HUES48 (cell line): ENCODE results near the gene OR3A3.
"Not testable (repeated sequence)": the region's sequence is repeated elsewhere in the genome, so short reads cannot be mapped to it uniquely, and the experiment has no call there.

ENCODE experiments used
- H3K27ac ChIP-seq: one replicate; pipeline ENCODE4 v1.7.0; 2013; ENCODE audit warnings: low read depth, low read length, inconsistent platforms
- H3K27me3 ChIP-seq: 2 replicates; pipeline ENCODE4 v1.6.1; 2013; ENCODE audit warnings: mild to moderate bottlenecking, low read length; ENCODE audit not compliant: control insufficient read depth, insufficient read depth
- H3K36me3 ChIP-seq: 2 replicates; pipeline ENCODE4 v1.6.1; 2013; ENCODE audit warnings: low read length; ENCODE audit not compliant: control insufficient read depth, insufficient read depth
- H3K4me1 ChIP-seq: 2 replicates; pipeline ENCODE4 v1.6.1; 2013; ENCODE audit warnings: mild to moderate bottlenecking, low read length; ENCODE audit not compliant: control insufficient read depth, insufficient read depth
- H3K4me3 ChIP-seq: 2 replicates; pipeline ENCODE4 v1.5.1; 2013; ENCODE audit warnings: mild to moderate bottlenecking, low read depth, low read length
- H3K9ac ChIP-seq: 2 replicates; pipeline ENCODE4 v1.6.1; 2013; ENCODE audit warnings: mild to moderate bottlenecking, low read depth, low read length, moderate library complexity
- H3K9me3 ChIP-seq: 2 replicates; pipeline ENCODE4 v1.6.1; 2013; ENCODE audit warnings: low read length; ENCODE audit not compliant: control insufficient read depth, insufficient read depth

The OR3A3 gene

DNA sequence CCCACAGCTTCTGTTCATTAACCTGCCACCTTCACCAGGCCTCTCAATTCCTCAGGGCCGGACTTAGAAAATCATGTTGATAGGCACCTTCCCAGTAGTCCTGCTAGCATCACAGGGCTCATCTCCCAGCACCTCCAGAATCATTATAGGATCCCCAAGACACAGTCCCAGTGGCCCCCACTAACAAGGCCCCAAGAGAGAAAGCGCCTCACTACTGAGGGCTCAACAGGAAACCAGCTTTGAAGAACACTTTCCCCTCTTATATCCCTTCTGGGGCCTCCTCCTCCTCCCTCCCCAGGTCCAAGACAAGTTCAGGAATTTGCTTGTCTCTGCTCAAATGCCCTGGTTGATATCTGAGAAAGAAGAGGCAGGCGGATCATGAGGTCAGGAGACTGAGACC lies at the start of gene OR3A3:
Gene OR3A3, plus strand, starts transcription at position 301 of the 400 bp plus-strand sequence.
- Histone ChIP-seq H3K4me3 (no peak within 1 kb of the TSS), H3K4me1 (no peaks in the 10 kb centered on the region), H3K9me3 (peaks cover 27% of the 10 kb centered on the region), H3K9ac (no peak within 1 kb of the TSS), H3K27ac (no peak within 1 kb of the TSS), H3K27me3 (no peaks in the 10 kb centered on the region), H3K36me3 (no peaks in the 10 kb centered on the region)

DNA sequence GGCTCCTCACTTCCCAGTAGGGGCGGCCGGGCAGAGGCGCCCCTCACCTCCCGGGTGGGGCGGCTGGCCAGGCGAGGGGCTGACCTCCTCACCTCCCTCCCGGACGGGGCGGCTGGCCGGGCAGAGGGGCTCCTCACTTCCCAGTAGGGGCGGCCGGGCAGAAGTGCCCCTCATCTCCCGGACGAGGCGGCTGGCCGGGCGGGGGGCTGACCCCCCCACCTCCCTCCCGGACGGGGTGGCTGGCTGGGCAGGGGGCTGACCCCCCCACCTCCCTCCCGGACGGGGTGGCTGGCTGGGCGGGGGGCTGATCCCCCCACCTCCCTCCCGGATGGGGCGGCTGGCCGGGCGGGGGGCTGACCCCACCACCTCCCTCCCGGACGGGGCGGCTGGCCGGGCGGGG lies 40.0 kb upstream of the OR3A3 start:
- H3K9me3 ChIP-seq: peaks cover 44% of the 10 kb centered on the region
- not testable (repeated sequence) for H3K4me3 ChIP-seq, H3K9ac ChIP-seq, H3K27ac ChIP-seq, H3K4me1 ChIP-seq, H3K27me3 ChIP-seq, H3K36me3 ChIP-seq

DNA sequence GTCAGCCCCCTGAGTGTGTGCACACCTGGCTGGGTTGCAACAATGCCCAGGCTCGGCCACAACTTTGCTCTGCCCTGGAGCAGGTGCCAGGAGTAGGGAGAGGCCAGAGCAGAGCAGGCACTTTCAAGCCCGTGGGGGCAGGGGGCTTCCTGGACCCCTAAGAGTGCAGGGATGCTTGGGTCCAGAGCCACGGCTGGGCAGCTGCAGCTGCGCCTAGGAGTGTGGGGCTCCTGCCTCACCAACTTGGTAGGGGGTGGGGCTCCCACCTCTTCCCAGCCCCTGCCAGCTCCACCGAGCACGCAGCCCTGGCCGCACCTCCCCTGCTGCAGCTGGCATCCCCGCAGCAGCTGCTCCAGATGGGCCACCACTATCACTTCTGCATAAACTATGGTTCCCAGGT lies 32.8 kb upstream of the OR3A3 start:
- Histone ChIP-seq H3K36me3 (no peaks in the 10 kb centered on the region), H3K4me3 (no peak overlapping the region), H3K9me3 (peaks cover 72% of the 10 kb centered on the region)

DNA sequence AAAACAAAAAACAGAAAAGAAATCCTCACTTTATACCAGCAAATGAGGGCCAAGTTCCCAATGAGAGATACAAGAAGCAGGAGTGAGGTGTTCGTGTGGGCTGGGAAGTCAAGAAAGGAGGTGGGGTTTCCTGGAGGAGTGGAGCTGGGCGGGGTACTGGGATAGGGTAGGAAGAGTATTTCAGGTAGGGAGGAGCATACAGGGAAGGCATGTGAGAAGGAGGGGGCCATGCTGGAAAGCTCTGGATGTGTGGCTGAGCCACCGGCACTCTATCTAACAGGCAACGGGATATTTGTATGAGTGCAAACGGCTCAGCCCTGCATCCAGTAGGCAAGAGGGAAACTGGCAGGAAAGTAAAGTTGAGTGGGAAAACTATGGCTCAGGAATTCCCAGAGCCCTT lies 29.2 kb upstream of the OR3A3 start:
- H3K9me3 ChIP-seq: peaks cover 59% of the 10 kb centered on the region
- no peak overlapping the region for H3K4me3 ChIP-seq
- no peak overlapping the region for H3K27ac ChIP-seq
- no peaks in the 10 kb centered on the region for H3K36me3 ChIP-seq
- no peaks in the 10 kb centered on the region for H3K4me1 ChIP-seq
- no peaks in the 10 kb centered on the region for H3K27me3 ChIP-seq
- no peak overlapping the region for H3K9ac ChIP-seq

More for the DNA sequence above, 32.8 kb upstream of the OR3A3 start:
- Histone ChIP-seq H3K27ac (no peak overlapping the region), H3K4me1 (no peaks in the 10 kb centered on the region), H3K27me3 (no peaks in the 10 kb centered on the region), H3K9ac (no peak overlapping the region)

DNA sequence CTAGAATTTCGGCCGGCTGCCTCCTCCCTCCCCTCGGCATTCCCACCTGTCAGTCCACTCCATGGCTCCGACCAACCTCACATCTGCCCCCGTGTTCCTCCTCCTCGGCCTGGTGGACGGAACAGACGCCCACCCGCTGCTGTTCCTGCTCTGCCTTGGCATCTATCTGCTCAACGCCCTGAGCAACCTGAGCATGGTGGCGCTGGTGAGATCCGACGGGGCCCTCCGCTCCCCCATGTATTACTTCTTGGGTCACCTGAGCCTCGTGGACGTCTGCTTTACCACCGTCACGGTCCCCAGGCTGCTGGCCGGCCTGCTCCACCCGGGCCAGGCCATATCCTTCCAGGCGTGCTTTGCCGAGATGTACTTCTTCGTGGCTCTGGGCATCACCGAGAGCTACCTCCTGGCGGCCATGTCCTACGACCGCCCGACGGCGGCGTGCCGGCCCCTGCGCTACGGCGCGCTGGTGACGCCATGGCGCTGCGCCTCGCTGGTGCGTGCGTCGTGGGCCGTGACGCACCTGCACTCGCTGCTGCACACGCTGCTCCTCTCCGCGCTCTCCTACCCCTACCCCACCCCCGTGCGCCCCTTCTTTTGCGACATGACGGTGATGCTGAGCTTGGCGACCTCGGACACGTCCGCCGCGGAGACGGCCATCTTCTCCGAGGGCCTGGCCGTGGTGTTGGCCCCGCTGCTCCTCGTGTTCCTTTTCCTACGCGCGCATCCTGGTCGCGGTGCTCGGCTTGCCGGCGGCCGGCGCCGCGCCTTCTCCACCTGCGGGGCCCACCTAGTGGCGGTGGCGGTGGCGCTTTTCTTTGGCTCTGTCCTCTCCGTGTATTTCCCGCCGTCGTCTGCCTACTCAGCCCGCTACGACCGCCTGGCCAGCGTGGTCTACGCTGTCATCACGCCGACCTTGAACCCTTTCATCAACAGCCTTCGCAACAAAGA lies 25.0 kb upstream of the OR3A3 start, which contains the start of gene OR3A2:
Gene OR3A2, minus strand, starts transcription at position 440 of the 948 bp plus-strand sequence.
- Histone ChIP-seq H3K4me1 (no peaks in the 10 kb centered on the region), H3K4me3 (no peak within 1 kb of the TSS), H3K36me3 (no peaks in the 10 kb centered on the region), H3K9me3 (peaks cover 44% of the 10 kb centered on the region), H3K27me3 (no peaks in the 10 kb centered on the region), H3K9ac (no peak within 1 kb of the TSS), H3K27ac (no peak within 1 kb of the TSS)

DNA sequence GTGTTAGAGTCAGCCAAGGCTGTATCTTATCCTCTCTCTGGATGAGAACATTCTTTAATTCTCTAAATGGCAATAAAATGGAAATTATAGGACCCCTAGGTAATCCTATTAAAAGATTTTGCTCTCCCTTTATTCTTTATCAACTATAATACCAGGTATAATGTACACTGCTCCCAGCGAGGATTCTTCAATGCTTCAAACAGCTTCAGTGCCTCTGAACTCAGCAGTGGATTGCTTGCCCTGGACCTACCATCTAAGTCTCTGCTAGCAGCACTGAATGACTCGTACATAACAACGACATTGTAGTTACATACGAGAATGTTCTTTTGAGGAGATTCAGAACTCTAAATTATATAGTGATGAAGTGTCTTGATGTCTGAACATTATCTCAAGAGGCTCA lies 21.4 kb upstream of the OR3A3 start:
- H3K9ac ChIP-seq: no peak overlapping the region
- no peak overlapping the region for H3K4me3 ChIP-seq
- peaks cover 57% of the 10 kb centered on the region for H3K9me3 ChIP-seq
- no peaks in the 10 kb centered on the region for H3K27me3 ChIP-seq
- H3K4me1 ChIP-seq: no peaks in the 10 kb centered on the region
- no peak overlapping the region for H3K27ac ChIP-seq
- no peaks in the 10 kb centered on the region for H3K36me3 ChIP-seq

DNA sequence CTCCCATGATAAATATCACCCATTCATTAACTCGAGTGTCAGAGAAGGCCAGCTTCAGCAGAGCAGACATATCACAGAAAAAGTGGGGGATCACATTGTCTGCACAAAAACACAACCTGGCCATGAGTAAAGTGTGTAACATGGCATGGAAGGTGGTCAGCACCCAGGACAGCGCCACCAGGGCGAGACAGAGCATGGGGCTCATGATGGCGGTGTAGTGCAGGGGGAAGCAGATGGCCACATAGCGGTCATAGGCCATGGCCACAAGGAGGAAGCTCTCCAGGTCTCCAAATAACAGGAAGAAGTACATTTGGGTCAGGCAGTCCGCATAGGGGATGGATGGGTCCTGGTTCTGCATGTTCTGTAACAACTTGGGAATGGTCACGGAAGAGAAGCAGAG lies 13.4 kb upstream of the OR3A3 start:
- H3K9me3 ChIP-seq: peaks cover 58% of the 10 kb centered on the region
- not testable (repeated sequence) for H3K27me3 ChIP-seq, H3K4me3 ChIP-seq, H3K27ac ChIP-seq, H3K4me1 ChIP-seq, H3K36me3 ChIP-seq, H3K9ac ChIP-seq

DNA sequence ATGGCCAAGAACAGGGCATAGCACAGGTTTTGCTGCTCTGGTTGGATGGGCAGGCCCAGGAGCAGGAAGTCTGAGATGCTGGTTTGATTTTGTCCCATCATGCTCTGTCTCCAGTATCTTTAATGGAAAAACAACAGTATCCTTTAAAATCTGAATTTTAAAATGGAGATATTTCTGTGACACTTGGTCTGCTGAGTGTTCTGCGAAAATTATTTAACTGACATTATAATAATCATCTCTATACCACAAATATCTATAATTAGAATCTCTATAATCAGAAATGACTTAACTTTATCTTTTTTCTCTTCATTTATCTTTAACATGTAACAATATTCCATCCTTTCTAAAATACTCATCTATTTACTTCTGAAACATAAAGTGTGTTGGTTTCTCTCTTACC lies 12.9 kb upstream of the OR3A3 start, which contains the start of gene OR1E1:
Gene OR1E1, minus strand, starts transcription at position 101 of the 400 bp plus-strand sequence. Its CDS starts 0 bp downstream, at position 101.
- H3K4me3 ChIP-seq: no peak within 1 kb of the TSS
- H3K27me3 ChIP-seq: no peaks in the 10 kb centered on the region
- H3K9ac ChIP-seq: no peak within 1 kb of the TSS
- H3K9me3 ChIP-seq: peaks cover 63% of the 10 kb centered on the region
- H3K4me1 ChIP-seq: no peaks in the 10 kb centered on the region
- H3K36me3 ChIP-seq: no peaks in the 10 kb centered on the region
- no peak within 1 kb of the TSS for H3K27ac ChIP-seq

DNA sequence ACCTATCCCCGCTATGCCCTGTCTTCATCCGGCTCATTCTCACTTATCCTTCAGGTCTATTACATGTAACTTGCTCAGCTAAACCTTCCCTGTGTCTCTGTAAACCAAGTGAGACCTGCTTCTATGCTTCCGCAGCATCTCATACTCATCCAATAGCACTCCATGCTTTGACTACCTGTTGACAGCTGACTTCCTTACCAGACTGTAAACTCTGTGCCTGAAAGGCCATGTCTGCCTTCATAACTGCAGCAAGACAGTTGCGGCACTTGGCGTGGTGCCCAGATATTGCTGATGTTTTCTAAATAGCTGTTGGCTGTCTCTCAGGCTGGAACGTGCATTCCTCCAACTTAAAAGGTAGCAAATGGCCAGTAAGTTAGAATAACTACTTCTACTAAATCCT lies 11.1 kb upstream of the OR3A3 start:
- Histone ChIP-seq H3K27ac (no peak overlapping the region), H3K4me3 (no peak overlapping the region), H3K4me1 (no peaks in the 10 kb centered on the region), H3K9me3 (peaks cover 62% of the 10 kb centered on the region), H3K9ac (no peak overlapping the region), H3K36me3 (no peaks in the 10 kb centered on the region), H3K27me3 (no peaks in the 10 kb centered on the region)

DNA sequence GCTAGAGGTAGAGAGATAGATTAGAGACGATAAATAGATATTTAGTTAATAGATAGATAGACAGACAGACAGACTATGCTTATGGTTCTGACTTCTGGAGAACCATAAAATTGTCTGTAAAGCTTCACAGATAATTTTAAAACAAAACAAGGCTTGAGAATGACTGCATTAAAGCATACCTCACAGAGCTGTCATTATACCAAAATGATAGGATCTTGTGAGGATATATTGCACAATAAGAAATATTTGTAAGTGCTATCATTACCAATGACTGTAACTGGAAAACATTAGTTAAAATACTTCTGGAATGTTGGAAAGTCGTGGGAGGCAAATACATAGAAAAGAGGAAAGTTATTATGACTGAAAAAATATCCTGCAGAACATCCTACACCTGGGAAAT lies 9.4 kb upstream of the OR3A3 start:
- Histone ChIP-seq H3K27me3 (no peaks in the 10 kb centered on the region), H3K36me3 (no peaks in the 10 kb centered on the region), H3K27ac (no peak overlapping the region), H3K4me1 (no peaks in the 10 kb centered on the region), H3K4me3 (no peak overlapping the region), H3K9me3 (peaks cover 64% of the 10 kb centered on the region), H3K9ac (no peak overlapping the region)

DNA sequence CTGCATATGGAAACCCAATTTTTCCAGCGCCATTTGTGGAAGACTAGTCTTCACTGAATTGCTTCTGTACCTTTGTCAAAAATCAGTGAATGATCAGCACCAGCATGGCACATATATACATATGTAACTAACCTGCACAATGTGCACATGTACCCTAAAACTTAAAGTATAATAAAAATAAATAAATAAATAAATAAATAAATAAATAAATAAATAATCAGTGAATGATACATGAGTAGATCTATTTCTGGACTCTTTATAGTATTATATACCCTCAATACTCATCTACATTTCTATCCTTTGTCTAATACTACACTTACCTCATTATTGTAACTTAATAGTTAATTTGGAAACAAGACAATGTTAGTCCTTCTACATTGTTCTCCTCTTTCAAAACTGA lies 7.3 kb upstream of the OR3A3 start:
- H3K27me3 ChIP-seq, H3K4me3 ChIP-seq, H3K36me3 ChIP-seq, H3K9ac ChIP-seq, H3K27ac ChIP-seq, H3K4me1 ChIP-seq: not testable (repeated sequence)
- H3K9me3 ChIP-seq: peaks cover 63% of the 10 kb centered on the region
